Mucosa of gallbladder (tissue), 1 donor: ENCODE measurements around the gene AGFG1. TPM values are rescaled to one million over a fixed set of nuclear protein-coding genes. Genes with fewer than 3 reads are reported as not detected.
A peak's percentile ranks its signal among the peaks of the same experiment; 100 is the strongest.

ENCODE experiments used
- DNase-seq: peaks from one replicate; pipeline ENCODE4 v3.0.0-alpha.2; 2020; ENCODE audit warnings: low spot score
- total RNA-seq: library from RNA; stranded (reverse); gene quantifications from one replicate; pipeline ENCODE4 v1.2.1, GENCODE V29; 2021
- donor health status: DM: no; HTN: no; CAD: no.

AGFG1 gene, protein sequence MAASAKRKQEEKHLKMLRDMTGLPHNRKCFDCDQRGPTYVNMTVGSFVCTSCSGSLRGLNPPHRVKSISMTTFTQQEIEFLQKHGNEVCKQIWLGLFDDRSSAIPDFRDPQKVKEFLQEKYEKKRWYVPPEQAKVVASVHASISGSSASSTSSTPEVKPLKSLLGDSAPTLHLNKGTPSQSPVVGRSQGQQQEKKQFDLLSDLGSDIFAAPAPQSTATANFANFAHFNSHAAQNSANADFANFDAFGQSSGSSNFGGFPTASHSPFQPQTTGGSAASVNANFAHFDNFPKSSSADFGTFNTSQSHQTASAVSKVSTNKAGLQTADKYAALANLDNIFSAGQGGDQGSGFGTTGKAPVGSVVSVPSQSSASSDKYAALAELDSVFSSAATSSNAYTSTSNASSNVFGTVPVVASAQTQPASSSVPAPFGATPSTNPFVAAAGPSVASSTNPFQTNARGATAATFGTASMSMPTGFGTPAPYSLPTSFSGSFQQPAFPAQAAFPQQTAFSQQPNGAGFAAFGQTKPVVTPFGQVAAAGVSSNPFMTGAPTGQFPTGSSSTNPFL
- total RNA-seq = 77.9 TPM

DNA sequence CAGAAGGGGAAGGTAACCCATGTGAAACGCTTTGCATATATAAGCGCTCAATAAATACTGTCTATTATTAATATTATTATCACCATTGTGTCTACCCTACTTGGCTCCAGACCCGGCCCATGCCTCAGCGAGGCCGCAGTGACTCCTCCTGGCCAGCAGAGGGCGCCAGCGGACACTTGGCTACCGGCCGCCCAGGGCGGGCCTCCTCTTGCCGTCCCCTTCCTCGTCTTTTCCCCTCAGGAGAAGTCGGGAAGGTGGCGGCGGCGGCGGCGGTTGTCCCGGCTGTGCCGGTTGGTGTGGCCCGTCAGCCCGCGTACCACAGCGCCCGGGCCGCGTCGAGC lies at the start of gene AGFG1:
TSS of gene AGFG1 (plus strand) at position 233 of the 341 bp plus-strand sequence. CDS start 266 bp downstream, outside the sequence.
- peak; percentile 88 for DNase-seq

DNA sequence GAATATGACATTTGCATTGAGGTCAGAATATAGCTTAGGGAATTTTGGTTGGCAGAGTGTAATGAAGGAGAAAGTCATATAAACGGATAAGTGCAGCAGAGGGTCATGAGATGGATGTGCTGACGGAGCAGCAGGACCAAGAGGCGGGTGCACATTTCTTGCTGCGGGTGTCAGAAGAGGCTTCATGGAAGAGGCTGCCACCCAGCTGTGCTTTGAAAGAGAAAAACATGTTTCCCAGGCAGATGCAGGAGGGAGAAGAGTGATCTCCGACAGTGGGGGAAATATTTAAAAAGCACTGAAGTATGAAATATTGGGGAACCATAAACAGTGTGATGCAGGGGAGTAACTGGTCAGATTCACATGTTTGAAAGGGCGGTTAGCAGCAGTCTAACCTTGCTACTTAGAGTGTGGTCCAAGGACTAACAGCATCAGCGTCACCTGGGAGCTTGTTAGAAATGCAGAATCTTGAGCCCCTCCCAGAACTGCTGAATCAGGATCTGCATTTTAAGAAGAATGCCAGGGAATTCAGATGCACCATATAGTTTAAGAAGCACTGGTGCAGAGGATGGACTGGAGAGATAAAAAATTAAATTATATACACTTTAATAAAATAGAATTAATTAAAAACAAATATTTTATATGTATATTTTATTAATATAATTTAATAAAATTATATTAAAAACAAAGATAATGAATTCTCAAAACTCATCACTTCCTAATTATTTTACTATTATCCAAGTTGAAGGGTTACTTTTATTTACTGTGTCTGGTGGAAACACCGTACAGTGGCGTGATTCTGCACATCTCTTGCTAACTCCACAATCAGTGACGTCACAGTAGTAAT lies 48.1 kb upstream of the AGFG1 start:
- no peak for DNase-seq

DNA sequence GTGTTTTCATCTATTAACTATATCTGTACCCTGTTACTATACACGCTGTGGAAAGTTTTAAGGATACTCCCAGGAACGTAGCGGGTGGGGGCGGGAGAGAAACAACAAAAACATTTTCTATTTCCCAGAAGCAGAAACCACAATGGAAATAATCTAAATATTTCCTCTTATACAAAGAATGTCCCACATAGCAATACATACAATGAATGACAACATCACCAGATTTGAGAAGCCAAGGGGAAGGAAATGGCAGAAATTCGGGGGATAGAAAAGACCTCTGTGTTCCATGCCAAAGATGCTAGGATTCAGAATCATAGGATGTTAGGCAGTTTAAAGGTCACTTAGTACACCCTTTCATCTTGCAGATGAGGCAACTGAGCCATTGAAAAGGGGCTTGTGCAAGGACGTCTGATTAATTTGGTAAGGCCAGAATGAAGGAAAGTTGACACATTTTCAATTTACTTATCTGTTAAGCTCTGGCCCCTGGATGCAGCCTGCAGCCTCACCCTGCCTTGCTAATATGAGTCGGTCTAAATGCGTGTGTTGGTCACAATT lies 43.1 kb upstream of the AGFG1 start:
- DNase-seq = no peak

DNA sequence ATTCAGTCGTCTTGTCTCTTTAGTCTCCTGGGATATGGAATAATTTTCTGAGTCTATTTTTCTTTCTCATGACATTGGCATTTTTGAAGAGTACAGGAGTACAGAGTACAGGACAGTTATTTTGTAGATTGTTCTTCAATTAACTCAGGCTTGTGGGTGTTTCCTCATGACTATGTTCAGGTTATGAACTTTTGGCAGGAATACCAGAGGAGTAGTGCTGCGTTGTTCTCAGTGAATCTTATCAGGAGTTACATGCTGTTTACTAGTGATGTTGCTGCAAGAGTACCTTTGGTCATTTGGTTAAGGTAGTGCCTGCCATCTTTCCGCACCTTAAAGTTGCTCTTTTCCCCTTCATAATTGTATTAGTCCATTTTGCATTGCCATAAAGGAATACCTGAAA lies 41.3 kb upstream of the AGFG1 start:
- DNase-seq = peak; percentile 27

DNA sequence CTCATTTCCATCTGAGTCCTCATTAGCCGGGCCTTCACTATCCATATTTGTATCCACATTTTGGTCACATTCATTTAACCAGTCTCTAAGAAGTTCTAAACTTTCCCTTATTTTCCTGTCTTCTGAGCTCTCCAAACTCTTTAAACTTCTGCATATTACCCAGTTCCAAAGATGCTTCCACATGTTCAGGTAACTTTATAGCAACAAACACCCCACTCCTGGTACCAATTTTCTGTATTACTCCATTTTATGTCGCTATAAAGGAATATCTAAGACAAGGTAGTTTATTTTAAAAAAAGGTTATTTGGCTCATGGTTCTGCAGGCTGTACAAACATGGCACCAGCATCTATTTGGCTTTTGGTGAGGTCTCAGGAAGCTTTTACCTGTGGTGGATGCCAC lies 38.8 kb upstream of the AGFG1 start:
- no peak for DNase-seq

DNA sequence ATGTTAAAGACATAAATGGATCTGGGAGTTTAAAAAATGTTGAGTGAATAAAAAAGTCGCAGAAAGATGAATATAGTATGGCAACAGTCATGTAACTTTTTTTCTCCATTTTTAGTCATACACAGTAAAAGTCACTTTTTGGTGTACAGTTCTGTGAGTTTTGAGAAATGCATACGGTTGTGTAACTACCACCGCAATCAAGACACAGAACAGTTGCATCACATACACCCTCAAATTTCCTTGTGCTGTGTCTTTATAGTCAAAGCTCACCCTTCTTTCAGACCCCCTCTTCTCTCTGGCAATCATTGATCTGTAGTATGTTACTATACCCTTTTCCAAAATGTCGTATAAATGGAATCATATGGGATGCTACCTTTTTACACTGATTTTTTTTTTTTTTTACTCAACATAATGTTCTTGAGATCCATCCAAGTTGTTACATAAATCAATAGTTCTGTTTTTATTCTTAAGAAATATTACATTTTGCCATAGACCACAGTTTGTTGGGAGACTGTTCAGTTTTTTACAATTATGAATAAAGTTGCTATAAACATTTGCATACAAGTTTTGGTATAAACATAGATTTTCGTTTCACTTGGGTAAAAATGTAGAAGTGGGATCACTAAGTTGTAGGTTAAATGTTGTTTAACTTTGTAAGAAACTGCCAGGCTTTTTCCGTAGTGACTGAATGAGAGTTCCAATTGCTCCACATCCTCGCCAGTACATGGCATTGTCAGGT lies 35.4 kb upstream of the AGFG1 start:
- no peak for DNase-seq

DNA sequence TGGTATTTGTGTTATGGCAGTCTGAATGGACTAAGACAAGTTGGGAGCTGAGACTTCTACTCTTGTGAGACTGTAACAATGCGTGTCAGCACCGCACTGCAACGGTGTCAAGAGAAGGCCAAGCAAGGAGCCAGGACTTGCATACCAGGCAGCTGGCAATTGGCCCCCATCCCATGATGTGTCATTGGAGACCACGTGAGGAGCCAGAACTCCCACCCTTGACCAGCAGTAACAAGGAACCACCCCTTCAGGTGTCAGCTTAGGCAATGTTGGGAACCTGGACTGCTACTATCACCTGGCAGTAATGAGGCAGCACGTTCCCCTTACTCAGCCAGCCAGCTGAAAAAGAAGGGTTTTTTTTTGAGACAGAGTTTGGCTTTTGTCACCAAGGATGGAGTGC lies 32.7 kb upstream of the AGFG1 start:
- no peak for DNase-seq

DNA sequence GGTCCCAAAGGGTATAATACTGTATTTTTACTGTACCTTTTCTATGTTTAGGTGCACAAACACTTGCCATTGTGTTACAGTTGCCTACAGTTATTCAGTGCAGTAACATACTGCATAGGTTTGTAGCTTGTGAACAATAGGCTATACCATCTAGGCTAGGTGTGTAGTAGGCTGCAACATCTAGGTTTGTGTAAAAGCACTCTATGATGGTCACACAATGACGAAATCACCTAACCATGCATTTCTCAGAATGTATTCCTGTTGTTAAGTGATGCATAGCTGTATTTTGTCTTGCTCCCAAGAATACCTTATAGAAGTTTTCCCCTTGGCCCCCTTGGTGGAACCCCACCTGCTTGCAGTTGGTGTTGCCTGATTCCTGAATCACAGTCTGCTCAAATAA lies 29.3 kb upstream of the AGFG1 start:
- no peak for DNase-seq

DNA sequence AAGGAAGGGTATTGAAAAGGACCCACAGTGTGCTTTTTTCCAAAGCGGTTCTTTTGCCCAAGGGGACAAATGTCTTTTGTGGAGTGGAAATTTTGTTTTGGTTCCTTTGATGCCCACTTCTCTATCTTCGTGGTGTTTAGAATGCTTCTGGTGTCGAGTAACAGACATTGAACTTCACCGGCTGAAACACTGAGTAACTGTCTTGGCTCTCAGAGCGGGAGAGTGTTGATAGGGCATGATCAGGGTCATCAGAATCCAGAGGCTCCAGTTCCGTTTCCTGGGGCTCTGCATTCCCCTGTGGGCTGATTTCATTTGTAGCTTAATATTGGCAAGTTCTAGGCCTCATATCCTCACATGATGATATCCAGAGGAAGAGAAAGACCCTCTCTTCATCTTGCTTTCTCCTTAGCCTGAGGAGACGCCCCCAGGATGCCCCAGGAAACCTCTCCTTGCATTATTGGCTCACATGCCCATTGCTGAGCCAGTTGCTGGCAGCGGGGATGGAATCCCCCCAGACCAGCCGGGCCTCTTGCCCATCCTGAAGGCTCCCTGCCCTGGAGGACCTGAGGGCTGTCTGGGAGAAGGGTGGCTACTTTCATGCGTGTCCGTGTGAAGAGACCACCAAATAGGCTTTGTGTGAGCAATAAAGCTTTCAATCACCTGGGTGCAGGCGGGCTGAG lies 27.9 kb upstream of the AGFG1 start:
- DNase-seq = no peak

DNA sequence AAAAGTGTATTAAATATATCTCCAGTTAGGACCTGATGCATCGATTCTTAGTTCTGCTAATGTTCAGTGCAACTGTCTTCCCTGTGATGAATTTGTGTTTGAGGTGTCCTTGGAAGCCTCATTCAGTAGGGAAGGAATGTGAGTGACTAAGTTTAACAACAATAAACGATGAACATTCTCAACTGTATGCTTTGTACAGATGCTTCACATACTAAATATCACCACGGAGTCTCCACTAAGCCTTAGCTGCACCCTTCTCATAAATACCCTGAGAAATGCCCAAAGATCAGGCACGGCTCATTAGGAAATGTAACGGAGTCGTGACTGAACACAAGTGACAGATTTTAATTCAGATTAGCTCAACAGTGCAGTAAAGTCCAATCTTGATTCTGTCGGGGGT lies 24.4 kb upstream of the AGFG1 start:
- DNase-seq = no peak

DNA sequence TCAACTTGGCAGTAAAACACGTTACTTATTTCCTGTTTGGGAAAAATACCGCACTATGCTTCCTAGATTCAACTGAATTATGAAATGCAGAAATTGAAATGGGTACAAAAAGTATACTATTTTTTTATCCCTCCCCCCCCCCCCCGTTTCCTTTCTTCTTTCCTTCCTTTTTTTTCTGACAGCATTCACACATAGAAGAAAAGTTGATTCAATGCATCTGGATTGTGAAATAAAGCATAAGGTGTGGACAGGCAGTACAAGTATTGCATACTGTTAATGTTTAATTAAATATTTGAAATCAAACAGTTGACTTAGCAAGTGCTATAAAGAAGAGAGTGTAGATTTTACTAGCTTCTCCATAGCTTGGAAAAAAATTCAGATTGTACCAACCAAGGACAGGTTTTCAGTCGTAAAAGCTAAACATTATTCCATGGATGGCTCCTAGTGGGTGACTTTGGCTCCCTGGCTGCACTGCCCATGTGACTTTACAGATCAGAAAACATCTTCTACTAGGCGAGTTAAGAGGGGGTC lies 21.6 kb upstream of the AGFG1 start:
- DNase-seq = no peak

DNA sequence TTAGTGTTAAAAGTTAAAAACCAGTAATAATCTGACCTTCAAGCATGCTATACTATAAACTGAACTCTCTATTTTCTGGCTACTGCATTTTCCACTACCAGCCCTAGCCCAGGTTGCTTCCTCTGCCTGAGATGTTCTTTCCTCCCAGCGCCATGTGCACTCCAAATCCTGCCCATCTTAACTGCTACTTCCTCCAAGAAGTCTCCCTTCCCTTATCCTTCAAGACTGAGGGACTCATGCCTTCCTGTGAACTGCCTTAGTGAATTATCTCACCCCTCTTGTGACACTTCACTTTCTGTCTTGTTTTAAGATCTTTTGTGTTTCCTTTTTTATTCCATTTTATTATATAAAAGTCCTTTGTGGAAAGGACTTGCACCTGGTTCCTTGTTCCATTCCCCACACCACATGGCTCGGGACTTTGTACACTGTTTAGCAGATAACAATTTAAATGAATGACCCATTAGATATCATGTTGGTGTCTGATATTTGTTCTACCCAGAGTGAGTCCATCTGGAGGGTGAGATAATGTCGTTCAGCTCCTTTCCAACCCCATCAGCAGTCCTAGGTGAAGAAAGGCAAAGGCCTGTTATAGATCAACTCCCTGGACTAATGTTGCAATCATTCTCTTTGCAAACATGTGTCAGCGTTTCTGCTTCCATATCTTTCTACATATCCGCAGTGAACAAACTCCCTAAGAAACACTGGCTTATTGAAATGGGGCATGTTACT lies 20.9 kb upstream of the AGFG1 start:
- peak; percentile 25 for DNase-seq

DNA sequence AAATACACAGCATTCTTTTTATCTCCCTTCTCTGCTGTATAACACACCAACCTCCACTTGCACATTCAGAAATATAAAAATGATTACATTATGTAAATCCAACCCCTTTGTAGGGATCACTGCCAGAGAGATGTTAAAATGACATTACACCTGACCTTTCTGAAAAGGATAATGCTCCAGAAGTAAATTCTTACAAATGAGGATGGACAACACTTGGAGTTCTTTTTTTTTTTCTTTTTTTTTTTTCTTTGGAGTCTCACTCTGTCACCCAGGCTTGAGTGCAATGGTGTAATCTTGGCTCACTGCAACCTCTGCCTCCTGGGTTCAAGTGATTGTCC lies 20.3 kb upstream of the AGFG1 start:
- no peak for DNase-seq

DNA sequence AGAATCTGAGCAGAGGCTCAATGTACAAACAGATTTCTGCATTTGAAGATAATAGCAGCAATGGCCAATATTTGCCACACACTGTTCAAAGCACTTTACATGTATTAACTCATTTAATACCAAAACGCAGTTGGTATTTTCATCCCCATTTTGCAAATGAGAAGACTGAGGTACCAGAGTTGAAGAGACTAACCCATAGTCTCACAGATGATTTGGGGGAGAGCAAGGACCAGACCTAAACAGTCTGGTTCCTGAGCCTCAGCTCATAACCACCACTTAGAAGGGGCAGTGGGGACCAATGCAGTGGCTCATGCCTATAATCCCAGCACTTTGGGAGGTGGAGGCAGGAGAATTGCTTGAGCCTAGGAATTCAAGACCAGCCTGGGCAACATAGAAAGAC lies 18.1 kb upstream of the AGFG1 start:
- no peak for DNase-seq

DNA sequence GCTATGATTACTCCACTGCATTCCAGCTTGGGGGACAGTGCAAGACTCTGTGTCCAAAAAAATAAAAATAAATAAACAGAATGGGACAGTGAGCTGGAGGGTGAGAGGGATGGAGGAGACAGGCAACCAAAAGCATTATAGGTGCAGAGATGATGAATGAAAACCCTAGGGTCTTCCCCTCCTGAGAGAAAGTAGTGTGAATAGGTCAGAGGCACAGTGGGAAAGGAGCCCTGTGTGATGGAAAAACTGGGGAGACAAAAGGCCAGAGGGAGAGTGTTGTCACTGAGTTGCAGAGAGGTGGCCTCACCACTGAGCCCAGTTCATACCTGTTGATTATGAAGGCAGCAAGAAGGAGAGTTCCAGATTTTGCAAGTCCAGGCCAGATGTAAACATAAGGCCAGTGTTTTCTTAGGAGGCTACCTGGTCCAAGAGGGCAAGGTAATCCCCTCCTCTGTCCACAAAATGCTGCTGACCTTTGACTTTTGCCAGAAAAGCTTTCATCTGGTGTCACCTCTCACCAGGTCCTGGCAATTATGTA lies 17.6 kb upstream of the AGFG1 start:
- DNase-seq = no peak

DNA sequence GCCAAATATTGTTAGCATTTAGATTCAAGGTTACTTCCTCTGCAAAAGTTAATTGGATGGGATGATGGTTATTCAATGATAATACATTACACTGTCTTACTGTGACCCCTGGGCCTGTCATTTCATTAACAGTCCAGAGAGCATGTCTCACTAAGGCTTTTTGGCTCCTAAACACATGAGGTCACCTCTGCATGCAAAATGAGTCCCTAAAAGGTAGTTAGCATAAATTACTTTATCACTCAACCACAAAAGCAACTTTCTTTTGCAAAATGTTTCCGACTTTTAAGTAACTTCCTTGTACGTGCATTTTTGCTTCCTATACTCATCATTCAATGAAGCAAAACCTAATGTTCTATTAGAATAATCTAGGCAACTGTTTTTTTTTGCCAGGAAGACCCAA lies 16.8 kb upstream of the AGFG1 start:
- DNase-seq = no peak

DNA sequence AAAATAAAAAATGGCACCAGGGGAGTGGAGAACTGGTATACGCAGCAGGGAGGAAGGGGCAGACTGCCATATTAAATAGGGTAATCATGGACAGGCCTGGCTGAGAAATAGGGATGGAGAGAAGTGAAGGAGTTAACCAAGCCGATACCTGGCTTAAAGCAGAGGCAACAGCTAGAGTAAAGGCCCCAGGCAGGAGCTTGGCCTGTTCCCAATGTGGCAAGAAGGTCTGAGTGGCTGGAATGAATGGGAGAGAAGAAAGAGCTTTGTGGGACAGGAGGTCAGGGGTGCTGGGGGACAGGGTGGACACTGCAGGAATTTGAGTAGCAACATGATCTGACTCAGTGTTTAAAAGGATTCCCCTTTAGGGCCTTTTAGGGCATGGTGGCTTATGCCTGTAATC lies 15.9 kb upstream of the AGFG1 start:
- no peak for DNase-seq

DNA sequence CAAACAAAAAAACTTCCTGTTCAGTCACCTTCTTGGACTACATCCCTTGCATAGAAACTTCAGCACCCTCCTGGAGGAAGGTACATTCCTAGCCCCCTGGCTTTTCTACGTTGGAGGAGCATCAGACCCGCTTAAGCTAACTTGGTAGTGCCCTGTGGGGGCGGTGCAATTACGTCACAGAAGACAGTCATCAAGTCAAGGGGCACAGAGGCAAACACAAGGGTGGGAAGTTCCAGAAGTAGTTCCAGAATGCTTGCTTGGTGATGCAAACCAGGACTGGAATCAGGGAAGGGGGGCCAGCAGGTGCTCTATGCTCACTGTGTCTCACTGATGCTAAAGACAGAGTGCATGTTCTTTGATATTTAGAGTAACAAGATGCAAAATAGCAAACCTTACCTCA lies 15.2 kb upstream of the AGFG1 start:
- DNase-seq = no peak

DNA sequence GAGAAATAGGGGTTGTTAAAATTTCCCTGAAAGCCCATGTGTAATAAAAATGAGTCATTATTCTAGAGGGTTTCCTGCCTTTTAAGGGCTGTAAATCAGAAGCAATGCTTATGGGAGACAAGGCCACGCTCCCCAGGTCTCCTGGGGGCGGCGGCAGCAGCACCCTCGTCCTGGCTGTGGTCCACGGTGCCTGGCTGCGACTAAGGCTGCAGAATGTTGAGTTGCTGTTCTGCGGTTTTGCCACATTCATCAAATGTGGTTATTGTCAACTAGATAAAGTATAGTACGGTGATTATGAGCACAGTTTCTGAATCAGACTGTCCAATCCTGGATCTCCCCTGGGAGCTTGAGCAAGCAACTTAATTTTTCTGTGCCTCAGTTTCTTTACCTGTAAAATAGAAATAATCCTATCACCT lies 11.9 kb upstream of the AGFG1 start:
- DNase-seq = no peak

DNA sequence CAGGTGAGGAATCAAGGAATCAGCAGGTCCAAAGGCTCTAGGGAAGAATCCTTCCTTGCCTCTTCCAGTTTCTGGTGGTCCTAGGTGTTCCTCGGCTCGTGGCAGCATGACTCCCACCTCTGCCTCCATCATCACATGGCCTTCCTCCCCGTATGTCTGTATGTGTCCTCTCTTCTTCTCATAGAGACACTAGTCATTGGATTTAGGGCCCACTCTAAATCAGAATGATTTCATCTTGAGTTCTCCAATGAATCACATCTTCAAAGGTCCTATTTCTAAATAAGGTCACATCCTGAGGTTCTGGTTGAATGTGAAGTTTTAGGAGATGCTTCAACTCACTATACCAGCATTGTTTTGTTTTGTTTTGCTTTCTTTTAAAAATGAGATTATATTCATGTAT lies 11.1 kb upstream of the AGFG1 start:
- DNase-seq = no peak
